Peyer's patch (tissue), 4 donors: Measurements from ENCODE around the gene NMRK1. TPM values are rescaled to one million over a fixed set of nuclear protein-coding genes. Genes with fewer than 3 reads are reported as not detected.

ENCODE experiments used
- DNase-seq, 3 donors: peaks; one replicate each; pipeline ENCODE4 v3.0.0-alpha.2; 2017 to 2019
- H3K27ac ChIP-seq, 4 donors: fragments of 200-600 bp; sonication (generic); one replicate each; pipeline ENCODE4 v1.5.1; 2016 to 2019
- H3K27me3 ChIP-seq, 2 donors: fragments of 200-600 bp; sonication (generic); one replicate each; pipeline ENCODE4 v1.5.1; 2019
- H3K36me3 ChIP-seq, 3 donors: fragments of 200-600 bp; sonication (generic); one replicate each; pipeline ENCODE4 v1.5.1; 2016 to 2019
- H3K4me1 ChIP-seq, 4 donors: fragments of 200-600 bp; sonication (generic); one replicate each; pipeline ENCODE4 v1.5.1; 2016 to 2019
- H3K4me3 ChIP-seq, 4 donors: fragments of 200-600 bp; sonication (generic); 1 replicate in 3 of 4; 2 replicates in 1 of 4; pipeline ENCODE4 v1.5.1; 2016 to 2019; ENCODE audit warnings: mild to moderate bottlenecking in 1 of 4
- H3K9me3 ChIP-seq, 4 donors: fragments of 200-600 bp; sonication (generic); one replicate each; pipeline ENCODE4 v1.5.1; 2016 to 2019; ENCODE audit warnings: mild to moderate bottlenecking in 1 of 4
- CTCF ChIP-seq, 6 experiments: fragments of 450-650 bp in 4 of 6; fragments of 200-600 bp in 2 of 6; sonication (generic) in 1 of 6; IDR thresholded peaks; one replicate each; pipeline ENCODE4 v1.5.1; 2017 to 2019; ENCODE audit warnings: antibody characterized with exemption in 6 of 6, mild to moderate bottlenecking in 3 of 6, moderate library complexity in 1 of 6
- POLR2A ChIP-seq, 2 donors: fragments of 450-650 bp; IDR thresholded peaks; one replicate each; pipeline ENCODE4 v1.5.1; 2017; ENCODE audit warnings: antibody characterized with exemption in 2 of 2, mild to moderate bottlenecking in 2 of 2, moderate library complexity in 2 of 2
- total RNA-seq, 4 donors: library from RNA; depleted of rRNA; stranded (reverse); fragments of >200 nt; gene quantifications; one replicate each; pipeline ENCODE4 v1.1.0, GENCODE V29; 2016

NMRK1 gene
- total RNA-seq, 4 donors from 2014 or later, result 14.9 to 36.8 (median 26.5) TPM

- no peak for DNase-seq
Measured at GRCh38 chr9:75033791-75034473, 54.0 kb downstream of the NMRK1 start.

GRCh38 chr9:75027187-75028107 is 60.5 kb downstream of the NMRK1 start:
- H3K27me3 ChIP-seq, result no peaks in the 10 kb centered on the region
- H3K4me1 ChIP-seq, result peaks cover 0 to 15% (median 0%) of the 10 kb centered on the region in 4 donors
- peak overlapping the region; percentile 95 to 99 (median 97) for H3K27ac ChIP-seq
- H3K4me3 ChIP-seq, result peak overlapping the region; percentile 69 to 86 (median 82)
- no peak for TF ChIP-seq CTCF (IDR thresholded peaks at IDR 0.05)
- no peak for TF ChIP-seq POLR2A (IDR thresholded peaks at IDR 0.05)
- DNase-seq, result peak; percentile 64 to 85 (median 85)
- H3K36me3 ChIP-seq, result no peaks in the 10 kb centered on the region
- H3K9me3 ChIP-seq, result no peaks in the 10 kb centered on the region

More at GRCh38 chr9:75033791-75034473, 54.0 kb downstream of the NMRK1 start:
- no peaks in the 10 kb centered on the region for H3K9me3 ChIP-seq
- H3K27me3 ChIP-seq, result no peaks in the 10 kb centered on the region
- H3K4me1 ChIP-seq, result no peaks in the 10 kb centered on the region
- TF ChIP-seq POLR2A (IDR thresholded peaks at IDR 0.05) (no peak), CTCF (IDR thresholded peaks at IDR 0.05) (no peak)
- no peak overlapping the region for H3K27ac ChIP-seq
- H3K36me3 ChIP-seq, result no peaks in the 10 kb centered on the region
- H3K4me3 ChIP-seq, result no peak overlapping the region

- H3K4me3 ChIP-seq, result no peak overlapping the region
- DNase-seq, result no peak
- no peaks in the 10 kb centered on the region for H3K36me3 ChIP-seq
- no peaks in the 10 kb centered on the region for H3K27me3 ChIP-seq
- no peak for TF ChIP-seq POLR2A (IDR thresholded peaks at IDR 0.05)
- no peak for TF ChIP-seq CTCF (IDR thresholded peaks at IDR 0.05)
- H3K4me1 ChIP-seq, result peaks cover 0 to 15% (median 0%) of the 10 kb centered on the region in 4 donors
- no peaks in the 10 kb centered on the region for H3K9me3 ChIP-seq
- H3K27ac ChIP-seq, result no peak overlapping the region
Measured at GRCh38 chr9:75023846-75024245, 64.1 kb downstream of the NMRK1 start.

- H3K4me1 ChIP-seq, result no peaks in the 10 kb centered on the region
- no peak for DNase-seq
- H3K27ac ChIP-seq, result no peak overlapping the region
- H3K9me3 ChIP-seq, result no peaks in the 10 kb centered on the region
- H3K4me3 ChIP-seq, result no peak overlapping the region
- H3K36me3 ChIP-seq, result no peaks in the 10 kb centered on the region
- no peaks in the 10 kb centered on the region for H3K27me3 ChIP-seq
- TF ChIP-seq POLR2A (IDR thresholded peaks at IDR 0.05) (no peak), CTCF (IDR thresholded peaks at IDR 0.05) (no peak)
Measured at GRCh38 chr9:75019654-75020053, 68.3 kb downstream of the NMRK1 start.

GRCh38 chr9:75019022-75019421 is 68.9 kb downstream of the NMRK1 start:
- H3K4me1 ChIP-seq, result no peaks in the 10 kb centered on the region
- H3K27ac ChIP-seq, result no peak overlapping the region
- no peaks in the 10 kb centered on the region for H3K36me3 ChIP-seq
- no peaks in the 10 kb centered on the region for H3K27me3 ChIP-seq
- H3K9me3 ChIP-seq, result no peaks in the 10 kb centered on the region
- DNase-seq, result no peak
- no peak overlapping the region for H3K4me3 ChIP-seq
- TF ChIP-seq CTCF (IDR thresholded peaks at IDR 0.05) (no peak), POLR2A (IDR thresholded peaks at IDR 0.05) (no peak)
